HepG2 (cell line): ENCODE measurements around the gene MAN1B1.

Experiments
- ATF3 ChIP-seq: sonication (generic); formaldehyde crosslinking; IDR thresholded peaks from 2 replicates; pipeline ENCODE4 v1.4.0; 2020; ENCODE audit warnings: missing genetic modification reagents
- CTCF ChIP-seq: sonication (generic); formaldehyde crosslinking; IDR thresholded peaks from 2 replicates; pipeline ENCODE4 v1.5.0; 2020; ENCODE audit warnings: mild to moderate bottlenecking, missing genetic modification reagents, moderate library complexity
- EHMT2 ChIP-seq: fragments of 200-600 bp; sonication (generic); IDR thresholded peaks from 2 replicates; pipeline ENCODE4 v1.7.0; 2017; ENCODE audit warnings: antibody characterized with exemption, low read depth, low read length, borderline replicate concordance
- JUND ChIP-seq: sonication (generic); formaldehyde crosslinking; IDR thresholded peaks from 2 replicates; pipeline ENCODE4 v1.8.0; 2022; ENCODE audit warnings: mild to moderate bottlenecking, missing genetic modification reagents
- MAX ChIP-seq: IDR thresholded peaks from 2 replicates; pipeline ENCODE4 v1.6.1; 2012; ENCODE audit warnings: inconsistent platforms
- PATZ1 ChIP-seq: sonication (generic); formaldehyde crosslinking; IDR thresholded peaks from 2 replicates; pipeline ENCODE4 v1.4.0; 2020; ENCODE audit warnings: missing genetic modification reagents
- ZBTB33 ChIP-seq: sonication (generic); formaldehyde crosslinking; IDR thresholded peaks from 2 replicates; pipeline ENCODE4 v1.4.0; 2020; ENCODE audit warnings: missing genetic modification reagents
- ZBTB42 ChIP-seq: sonication (generic); formaldehyde crosslinking; IDR thresholded peaks from 2 replicates; pipeline ENCODE4 v1.5.0; 2020; ENCODE audit warnings: mild to moderate bottlenecking, missing genetic modification reagents
- ZC3H13 ChIP-seq: sonication (generic); formaldehyde crosslinking; IDR thresholded peaks from 2 replicates; pipeline ENCODE4 v1.8.1; 2023; ENCODE audit warnings: mild to moderate bottlenecking, missing genetic modification reagents, moderate library complexity
- ZHX1 ChIP-seq: sonication (generic); formaldehyde crosslinking; IDR thresholded peaks from 2 replicates; pipeline ENCODE4 v1.8.1; 2022; ENCODE audit warnings: low read depth, mild to moderate bottlenecking, missing genetic modification reagents
- ZNF30 ChIP-seq: sonication (generic); formaldehyde crosslinking; IDR thresholded peaks from 2 replicates; pipeline ENCODE4 v1.5.0; 2020; ENCODE audit warnings: mild to moderate bottlenecking, missing genetic modification reagents
- ZNF335 ChIP-seq: sonication (generic); formaldehyde crosslinking; IDR thresholded peaks from 2 replicates; pipeline ENCODE4 v1.4.0; 2020; ENCODE audit warnings: missing genetic modification reagents
- TF ChIP-seq, protein P1 (sequence below), 2 experiments: sonication (generic) in 1 of 2; formaldehyde crosslinking in 1 of 2; IDR thresholded peaks; 2 replicates each; pipeline versions ENCODE4 v1.5.1 to v1.6.1; 2011 to 2020; ENCODE audit warnings: borderline replicate concordance in 1 of 2, low read depth in 1 of 2, low read length in 1 of 2, mild to moderate bottlenecking in 1 of 2, missing genetic modification reagents in 1 of 2, moderate library complexity in 1 of 2
- TF ChIP-seq, protein P2 (sequence below): IDR thresholded peaks from 2 replicates; pipeline ENCODE4 v1.6.1; 2018; ENCODE audit warnings: missing genetic modification reagents, mild to moderate bottlenecking, missing compliant biosample characterization

DNA sequence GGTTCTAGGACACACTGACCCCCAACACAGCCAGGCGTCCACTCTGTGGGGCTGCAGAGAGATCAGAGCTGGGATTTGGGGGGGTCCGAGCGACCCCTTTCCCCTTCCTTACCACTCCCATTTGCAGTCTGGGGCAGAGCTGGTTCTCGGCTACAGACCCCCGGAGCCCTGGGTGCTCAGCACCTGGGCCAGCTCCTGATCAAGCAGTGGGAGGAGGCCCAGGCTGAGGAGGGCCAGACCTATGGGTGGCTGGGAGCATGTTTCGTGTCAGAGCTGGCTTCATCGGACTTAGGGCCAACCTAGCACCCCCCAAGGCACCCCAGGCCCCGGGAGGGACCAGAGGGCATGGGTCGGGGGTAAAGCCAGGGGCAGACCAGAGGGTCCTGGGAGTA, 59.7 kb downstream of the MAN1B1 start:
- TF ChIP-seq, protein P1, sequence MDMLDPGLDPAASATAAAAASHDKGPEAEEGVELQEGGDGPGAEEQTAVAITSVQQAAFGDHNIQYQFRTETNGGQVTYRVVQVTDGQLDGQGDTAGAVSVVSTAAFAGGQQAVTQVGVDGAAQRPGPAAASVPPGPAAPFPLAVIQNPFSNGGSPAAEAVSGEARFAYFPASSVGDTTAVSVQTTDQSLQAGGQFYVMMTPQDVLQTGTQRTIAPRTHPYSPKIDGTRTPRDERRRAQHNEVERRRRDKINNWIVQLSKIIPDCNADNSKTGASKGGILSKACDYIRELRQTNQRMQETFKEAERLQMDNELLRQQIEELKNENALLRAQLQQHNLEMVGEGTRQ (IDR thresholded peaks at IDR 0.05; ENCODE audit: low read depth, low read length) = no peak
- TF ChIP-seq, protein P1 (CRISPR knock-in tag; IDR thresholded peaks at IDR 0.05; ENCODE audit: borderline replicate concordance) = no peak
- no peak for TF ChIP-seq MAX
- no peak for TF ChIP-seq CTCF (CRISPR knock-in tag)
- no peak for TF ChIP-seq JUND (CRISPR knock-in tag)
- TF ChIP-seq ZNF335 (CRISPR knock-in tag) = no peak
- TF ChIP-seq ATF3 = no peak
- TF ChIP-seq ZNF30 (CRISPR knock-in tag) = no peak
- no peak for TF ChIP-seq ZHX1
- no peak for TF ChIP-seq EHMT2
- TF ChIP-seq ZBTB42 (CRISPR knock-in tag) = no peak
- no peak for TF ChIP-seq ZBTB33 (CRISPR knock-in tag)
- TF ChIP-seq PATZ1 (CRISPR knock-in tag) = no peak
- TF ChIP-seq, protein P2, sequence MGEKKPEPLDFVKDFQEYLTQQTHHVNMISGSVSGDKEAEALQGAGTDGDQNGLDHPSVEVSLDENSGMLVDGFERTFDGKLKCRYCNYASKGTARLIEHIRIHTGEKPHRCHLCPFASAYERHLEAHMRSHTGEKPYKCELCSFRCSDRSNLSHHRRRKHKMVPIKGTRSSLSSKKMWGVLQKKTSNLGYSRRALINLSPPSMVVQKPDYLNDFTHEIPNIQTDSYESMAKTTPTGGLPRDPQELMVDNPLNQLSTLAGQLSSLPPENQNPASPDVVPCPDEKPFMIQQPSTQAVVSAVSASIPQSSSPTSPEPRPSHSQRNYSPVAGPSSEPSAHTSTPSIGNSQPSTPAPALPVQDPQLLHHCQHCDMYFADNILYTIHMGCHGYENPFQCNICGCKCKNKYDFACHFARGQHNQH (CRISPR knock-in tag) = no peak
- TF ChIP-seq ZC3H13 (CRISPR knock-in tag) = no peak
